Stimulated activated CD4-positive, alpha-beta T cell treated with anti-CD3 and anti-CD28 coated beads, Interleukin-2, amount 100 ng/mL, for 48 hours (primary cell): ENCODE results near the gene DNAJC6.
A peak's percentile ranks its signal among the peaks of the same experiment; 100 is the strongest.
"Not testable (repeated sequence)": the region's sequence is repeated elsewhere in the genome, so short reads cannot be mapped to it uniquely, and the experiment has no call there.

Experiments used
- DNase-seq, 2 donors: peaks; one replicate each; pipeline ENCODE4 v3.0.0-alpha.2; 2020

DNAJC6 gene

GRCh38 chr1:65360648-65361047 lies 51.3 kb downstream of the DNAJC6 start:
- no peak for DNase-seq

DNA sequence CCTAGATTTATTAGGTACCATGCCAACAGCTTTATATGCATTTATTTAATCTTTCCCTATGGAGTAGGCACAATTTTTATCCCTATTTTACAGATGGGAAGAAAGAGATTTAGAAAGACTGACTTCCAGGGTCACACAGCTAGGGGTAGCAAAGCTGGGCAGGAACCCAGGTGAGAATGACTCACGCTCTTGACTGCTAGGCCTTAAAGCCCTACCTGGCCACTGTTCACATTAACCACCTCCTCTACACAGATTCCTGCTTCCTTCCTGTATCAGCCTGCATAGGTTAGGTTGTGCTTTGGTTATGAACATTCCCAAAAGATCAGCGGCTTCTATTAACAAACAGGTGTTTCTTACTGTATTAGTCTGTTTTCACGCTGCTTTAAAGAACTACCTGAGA lies 53.2 kb downstream of the DNAJC6 start:
- no peak for DNase-seq

- no peak for DNase-seq
These were observed 54.1 kb downstream of the DNAJC6 start for GRCh38 chr1:65363484-65363883.

DNA sequence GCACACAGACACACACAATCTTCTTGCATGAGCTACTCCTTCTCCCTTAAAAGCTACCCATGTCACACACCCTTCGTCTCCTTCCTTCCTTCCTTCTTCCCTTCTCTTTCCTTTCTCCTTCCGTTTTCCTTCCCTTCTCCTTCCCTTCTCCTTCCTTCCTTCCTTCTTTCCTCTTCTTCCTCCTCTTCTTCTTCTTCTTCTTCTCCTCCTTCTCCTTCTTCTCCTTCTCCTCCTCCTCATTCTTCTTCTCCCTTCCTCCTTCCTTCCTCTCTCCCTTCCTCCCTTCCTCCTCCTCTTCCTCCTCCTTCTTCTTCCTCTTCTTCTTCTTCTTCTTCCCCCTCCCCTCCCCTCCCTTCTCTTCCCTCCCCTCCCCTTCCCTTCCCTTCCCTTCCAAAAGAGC lies 59.1 kb downstream of the DNAJC6 start:
- no peak for DNase-seq

- no peak for DNase-seq
These were observed 62.2 kb downstream of the DNAJC6 start for GRCh38 chr1:65371544-65371943.

GRCh38 chr1:65372557-65372956 lies 63.2 kb downstream of the DNAJC6 start:
- DNase-seq = no peak

DNA sequence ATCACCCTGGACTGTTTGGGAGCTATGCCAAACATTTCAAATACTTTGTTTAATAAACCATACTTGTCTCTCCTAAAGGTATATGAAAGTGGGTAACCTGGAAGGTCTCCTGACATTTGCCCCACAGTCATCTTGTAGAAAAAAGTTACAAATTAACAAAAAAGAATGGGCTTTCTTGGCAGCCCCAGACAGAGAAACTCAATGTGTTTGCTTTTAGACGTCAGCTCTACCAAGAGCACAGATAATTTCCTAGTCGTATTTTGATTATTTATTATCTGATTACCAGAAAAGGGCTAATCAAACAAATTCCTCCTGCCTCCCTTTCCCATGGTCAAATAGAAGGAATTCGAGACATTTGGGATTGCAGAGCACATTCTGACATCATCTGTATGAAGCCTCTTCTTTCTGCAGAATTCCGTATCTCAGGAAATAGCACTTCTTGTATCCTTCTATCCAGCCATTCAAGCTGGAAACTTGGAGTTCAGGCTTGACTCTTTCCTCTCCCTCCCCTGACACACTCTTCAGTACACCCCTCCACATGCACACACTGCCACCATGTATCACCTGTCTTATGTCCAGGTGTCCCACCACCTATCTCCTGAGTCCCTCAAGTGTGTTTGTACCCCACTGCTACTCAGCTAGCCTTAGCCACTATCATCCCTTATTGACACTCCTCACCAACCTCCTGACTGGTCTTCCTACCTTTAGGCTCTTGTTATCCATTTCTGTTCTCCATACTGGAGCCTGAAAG lies 68.3 kb downstream of the DNAJC6 start:
- no peak for DNase-seq

- no peak for DNase-seq
These were observed 69.1 kb downstream of the DNAJC6 start for GRCh38 chr1:65378247-65378946.

GRCh38 chr1:65384426-65384825 lies 75.1 kb downstream of the DNAJC6 start:
- DNase-seq = not testable (repeated sequence)

GRCh38 chr1:65386439-65386838 lies 77.1 kb downstream of the DNAJC6 start:
- DNase-seq = no peak

DNA sequence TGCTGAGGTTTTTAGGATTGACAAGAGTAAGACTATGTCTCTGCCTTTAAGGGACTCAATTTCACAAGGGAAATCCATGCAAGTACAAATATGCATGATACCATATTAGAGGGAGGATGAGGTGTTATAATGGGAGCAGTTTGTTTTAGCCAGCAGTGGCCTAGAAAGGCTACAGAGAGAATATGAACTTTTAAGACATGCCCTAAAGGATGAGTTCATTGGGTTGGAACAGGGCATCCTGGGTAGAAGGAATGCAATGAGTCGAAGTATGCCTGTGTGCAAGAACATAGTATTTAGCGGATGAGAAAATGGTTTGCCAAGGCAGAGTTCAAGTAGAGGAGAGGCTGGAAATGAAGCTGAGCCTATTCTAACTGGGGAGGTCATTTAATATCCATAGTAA lies 78.5 kb downstream of the DNAJC6 start:
- DNase-seq = no peak

- DNase-seq = no peak
These were observed 79.8 kb downstream of the DNAJC6 start for GRCh38 chr1:65388908-65389695.

- no peak for DNase-seq
These were observed 83.2 kb downstream of the DNAJC6 start for GRCh38 chr1:65392497-65392896.

DNA sequence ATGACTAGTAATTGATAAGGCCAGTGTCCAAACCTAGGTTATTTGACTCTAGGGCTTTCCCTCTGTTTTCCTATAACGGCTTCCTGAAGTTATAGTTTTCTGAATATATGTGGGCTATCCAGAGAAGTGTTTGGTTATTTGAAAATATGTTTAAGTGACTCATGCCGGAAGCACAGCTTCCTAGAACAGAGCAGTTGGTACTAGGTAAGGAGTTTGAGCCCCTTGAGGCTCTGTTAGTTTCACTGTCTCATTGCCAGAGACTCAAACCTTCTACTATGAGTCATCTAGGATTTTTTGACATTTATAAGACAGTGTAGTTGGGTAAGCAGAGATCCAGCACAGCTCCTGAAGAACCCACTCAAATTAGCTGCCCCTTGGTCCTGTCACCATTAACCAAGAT lies 84.0 kb downstream of the DNAJC6 start:
- DNase-seq = peak in 1 of 2 donors; percentile 11

GRCh38 chr1:65393928-65394327 lies 84.6 kb downstream of the DNAJC6 start:
- no peak for DNase-seq

GRCh38 chr1:65395887-65396612 lies 86.7 kb downstream of the DNAJC6 start:
- DNase-seq = no peak

- DNase-seq = no peak
These were observed 88.7 kb downstream of the DNAJC6 start for GRCh38 chr1:65398083-65398482.

DNA sequence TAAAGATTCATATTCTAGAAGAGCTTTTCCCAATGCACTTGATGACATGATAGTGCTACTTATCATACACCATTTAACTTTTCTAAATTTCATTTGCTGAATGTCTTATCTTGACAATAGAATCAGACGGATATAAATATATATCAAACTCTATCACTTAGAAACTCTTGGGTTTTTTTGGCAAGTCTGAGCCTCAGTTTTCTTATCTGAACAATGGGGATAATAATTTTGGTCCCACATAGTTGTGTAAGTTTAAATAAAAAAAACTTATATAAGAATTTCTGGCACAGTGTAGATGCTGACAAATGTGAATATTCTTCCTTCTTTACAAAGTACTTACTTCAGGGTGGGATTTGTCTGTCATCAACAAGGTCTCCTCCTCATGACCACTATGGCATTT lies 89.7 kb downstream of the DNAJC6 start:
- DNase-seq = no peak

GRCh38 chr1:65401612-65402011 lies 92.3 kb downstream of the DNAJC6 start:
- DNase-seq = no peak

DNA sequence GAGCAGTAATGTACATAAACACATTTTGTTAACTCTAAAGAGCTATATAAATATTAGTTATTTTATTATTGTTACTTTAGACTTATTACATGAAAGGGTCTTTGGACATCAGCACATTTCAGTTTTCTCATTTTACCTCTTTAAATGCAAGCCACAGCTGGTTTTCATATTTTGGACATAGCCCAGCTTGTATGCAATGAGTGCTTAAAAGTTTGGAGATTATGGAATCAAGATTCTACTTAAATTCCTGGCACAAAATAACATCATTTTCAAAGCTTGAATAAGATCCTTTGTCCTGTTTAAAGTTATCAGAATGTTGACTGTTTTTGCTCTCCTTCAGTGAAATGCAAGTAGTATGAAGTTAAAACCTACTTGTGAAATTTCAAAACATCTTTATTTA lies 95.6 kb downstream of the DNAJC6 start:
- DNase-seq = no peak

- DNase-seq = no peak
These were observed 98.5 kb downstream of the DNAJC6 start for GRCh38 chr1:65407877-65408276.

DNA sequence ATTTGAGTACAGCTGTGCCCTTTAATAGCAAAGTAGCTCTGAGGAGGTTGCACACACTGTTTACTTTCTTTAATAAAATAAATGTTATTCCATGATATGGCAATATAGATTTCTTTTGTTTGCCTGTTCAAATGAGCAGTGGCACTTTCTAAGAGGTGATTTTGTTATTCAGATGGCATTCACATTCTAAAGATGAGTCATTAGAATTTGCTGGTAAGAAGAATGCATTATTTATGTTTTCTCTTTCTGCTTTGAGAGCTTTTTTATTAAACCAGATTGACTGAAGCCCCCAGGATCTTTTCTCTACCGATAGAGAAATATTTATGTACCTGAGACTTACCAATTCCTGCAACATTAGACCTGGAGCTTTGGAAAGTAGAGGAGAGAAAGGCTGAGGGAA lies 100.0 kb downstream of the DNAJC6 start:
- no peak for DNase-seq

DNA sequence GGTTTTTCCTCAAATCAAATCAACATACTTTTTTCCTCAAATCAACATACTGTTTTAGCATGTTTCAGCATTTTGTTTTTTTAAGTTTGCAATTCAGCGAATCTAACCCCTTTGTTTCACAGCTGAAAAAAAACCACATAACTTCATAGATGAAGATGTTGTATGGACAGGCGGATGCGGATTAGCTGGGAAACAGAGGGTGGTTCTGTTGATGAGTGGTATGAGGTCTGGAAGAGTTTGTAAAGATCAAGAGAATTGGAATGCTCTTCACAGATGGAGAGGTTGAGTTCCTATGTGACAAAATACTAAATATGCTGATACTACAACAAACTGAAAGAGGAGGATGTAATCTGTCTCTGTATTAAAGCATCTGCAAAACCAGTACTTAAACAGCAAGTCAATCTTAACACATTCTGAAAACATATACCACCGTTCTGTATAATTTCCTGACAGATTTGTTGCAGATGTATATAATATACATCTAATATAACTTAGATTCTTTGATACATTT lies 100.5 kb downstream of the DNAJC6 start:
- no peak for DNase-seq
